CD1c-positive myeloid dendritic cell (primary cell): Measurements from ENCODE around the gene OSBP2.

Source experiments
- DNase-seq: peaks from one replicate; pipeline ENCODE4 v3.0.0-alpha.2; 2016; ENCODE audit errors: extremely low spot score

The OSBP2 gene, protein sequence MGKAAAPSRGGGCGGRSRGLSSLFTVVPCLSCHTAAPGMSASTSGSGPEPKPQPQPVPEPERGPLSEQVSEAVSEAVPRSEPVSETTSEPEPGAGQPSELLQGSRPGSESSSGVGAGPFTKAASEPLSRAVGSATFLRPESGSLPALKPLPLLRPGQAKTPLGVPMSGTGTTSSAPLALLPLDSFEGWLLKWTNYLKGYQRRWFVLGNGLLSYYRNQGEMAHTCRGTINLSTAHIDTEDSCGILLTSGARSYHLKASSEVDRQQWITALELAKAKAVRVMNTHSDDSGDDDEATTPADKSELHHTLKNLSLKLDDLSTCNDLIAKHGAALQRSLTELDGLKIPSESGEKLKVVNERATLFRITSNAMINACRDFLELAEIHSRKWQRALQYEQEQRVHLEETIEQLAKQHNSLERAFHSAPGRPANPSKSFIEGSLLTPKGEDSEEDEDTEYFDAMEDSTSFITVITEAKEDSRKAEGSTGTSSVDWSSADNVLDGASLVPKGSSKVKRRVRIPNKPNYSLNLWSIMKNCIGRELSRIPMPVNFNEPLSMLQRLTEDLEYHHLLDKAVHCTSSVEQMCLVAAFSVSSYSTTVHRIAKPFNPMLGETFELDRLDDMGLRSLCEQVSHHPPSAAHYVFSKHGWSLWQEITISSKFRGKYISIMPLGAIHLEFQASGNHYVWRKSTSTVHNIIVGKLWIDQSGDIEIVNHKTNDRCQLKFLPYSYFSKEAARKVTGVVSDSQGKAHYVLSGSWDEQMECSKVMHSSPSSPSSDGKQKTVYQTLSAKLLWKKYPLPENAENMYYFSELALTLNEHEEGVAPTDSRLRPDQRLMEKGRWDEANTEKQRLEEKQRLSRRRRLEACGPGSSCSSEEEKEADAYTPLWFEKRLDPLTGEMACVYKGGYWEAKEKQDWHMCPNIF

DNA sequence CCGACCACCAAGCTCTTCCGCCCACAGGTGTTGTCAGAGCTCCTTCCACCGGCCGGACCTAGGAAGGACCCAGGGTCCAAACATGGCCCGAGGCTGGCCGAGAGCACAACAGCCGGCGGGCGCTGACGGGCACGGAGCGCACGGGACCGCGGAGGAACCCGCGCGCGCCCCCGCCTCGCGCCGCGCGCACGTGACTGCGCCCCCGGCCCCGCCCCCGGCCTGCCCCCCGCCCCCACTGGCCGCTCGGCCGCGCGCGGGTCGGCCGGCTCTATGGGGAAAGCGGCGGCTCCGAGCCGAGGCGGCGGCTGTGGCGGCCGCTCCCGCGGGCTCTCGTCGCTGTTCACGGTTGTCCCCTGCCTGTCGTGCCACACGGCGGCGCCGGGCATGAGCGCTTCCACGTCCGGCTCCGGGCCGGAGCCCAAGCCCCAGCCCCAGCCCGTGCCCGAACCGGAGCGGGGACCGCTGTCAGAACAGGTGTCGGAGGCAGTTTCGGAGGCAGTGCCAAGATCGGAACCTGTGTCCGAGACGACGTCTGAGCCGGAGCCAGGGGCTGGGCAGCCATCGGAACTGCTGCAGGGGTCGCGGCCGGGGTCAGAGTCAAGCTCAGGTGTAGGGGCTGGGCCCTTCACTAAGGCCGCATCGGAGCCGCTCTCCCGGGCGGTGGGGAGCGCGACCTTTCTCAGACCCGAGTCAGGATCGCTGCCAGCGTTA, at the start of gene OSBP2:
Gene OSBP2 (plus strand): TSS at position 235 of the 711 bp plus-strand sequence. CDS start 36 bp downstream, at position 271.
- peak; percentile 30 for DNase-seq

DNA sequence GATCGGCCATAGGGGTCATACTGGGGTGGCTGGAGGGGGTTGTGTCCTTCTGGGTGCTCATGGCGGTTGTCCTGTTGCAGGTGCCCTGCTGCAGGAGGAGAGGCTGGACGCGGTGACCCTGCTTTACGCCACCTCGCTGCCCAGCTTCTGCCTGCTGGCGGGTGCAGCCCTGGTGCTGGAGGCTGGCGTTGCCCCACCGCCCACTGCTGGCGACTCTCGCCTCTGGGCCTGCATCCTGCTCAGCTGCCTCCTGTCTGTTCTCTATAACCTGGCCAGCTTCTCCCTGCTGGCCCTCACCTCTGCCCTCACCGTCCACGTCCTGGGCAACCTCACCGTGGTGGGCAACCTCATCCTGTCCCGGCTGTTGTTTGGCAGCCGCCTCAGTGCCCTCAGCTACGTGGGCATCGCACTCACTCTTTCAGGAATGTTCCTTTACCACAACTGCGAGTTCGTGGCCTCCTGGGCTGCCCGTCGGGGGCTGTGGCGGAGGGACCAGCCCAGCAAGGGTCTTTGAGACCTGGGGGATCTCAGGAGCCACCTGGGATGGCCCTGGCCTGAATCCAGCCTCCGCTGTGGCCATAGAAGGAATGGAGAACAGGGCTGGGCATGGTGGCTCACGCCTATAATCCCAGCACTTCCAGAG, 48.0 kb upstream of the OSBP2 start:
- DNase-seq: no peak

DNA sequence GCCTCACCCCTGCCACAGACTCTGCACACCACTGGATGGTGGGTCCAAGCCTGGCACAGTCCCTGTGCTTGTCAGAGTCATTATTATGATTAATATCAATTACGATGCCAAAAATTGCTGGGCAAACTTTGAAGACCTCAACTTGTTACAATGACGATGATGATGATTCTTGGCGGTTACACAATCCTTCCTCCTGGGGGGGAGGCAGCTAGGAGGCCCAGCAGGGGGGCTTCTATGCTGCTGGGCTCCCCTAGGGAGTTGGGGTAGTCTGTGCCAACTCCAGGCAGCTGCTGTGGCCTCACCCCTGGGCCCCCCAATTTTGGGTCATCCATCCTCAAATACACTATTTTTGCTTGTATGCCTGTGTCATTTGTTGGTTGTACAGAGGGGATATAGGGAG, 47.1 kb upstream of the OSBP2 start:
- DNase-seq: no peak

DNA sequence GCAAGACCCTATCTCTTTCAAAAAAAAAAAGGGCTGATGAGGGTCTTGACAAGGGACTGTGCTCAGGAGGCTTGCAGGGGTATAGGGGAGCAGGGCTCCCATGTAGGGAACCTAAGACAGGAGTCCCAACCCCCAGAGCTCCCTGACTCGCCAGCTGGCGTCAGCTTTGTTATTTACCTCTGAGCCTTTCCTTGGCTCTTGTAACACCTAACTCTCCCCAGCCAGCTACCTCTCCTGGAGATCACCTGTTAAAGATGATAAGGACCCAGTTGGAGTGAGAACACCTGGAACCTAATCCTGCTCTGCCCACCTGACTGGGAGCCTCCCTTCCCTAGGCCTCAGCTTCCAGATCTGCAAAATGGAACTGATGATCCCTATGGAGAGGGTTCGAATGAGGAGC, 45.8 kb upstream of the OSBP2 start:
- DNase-seq: no peak

DNA sequence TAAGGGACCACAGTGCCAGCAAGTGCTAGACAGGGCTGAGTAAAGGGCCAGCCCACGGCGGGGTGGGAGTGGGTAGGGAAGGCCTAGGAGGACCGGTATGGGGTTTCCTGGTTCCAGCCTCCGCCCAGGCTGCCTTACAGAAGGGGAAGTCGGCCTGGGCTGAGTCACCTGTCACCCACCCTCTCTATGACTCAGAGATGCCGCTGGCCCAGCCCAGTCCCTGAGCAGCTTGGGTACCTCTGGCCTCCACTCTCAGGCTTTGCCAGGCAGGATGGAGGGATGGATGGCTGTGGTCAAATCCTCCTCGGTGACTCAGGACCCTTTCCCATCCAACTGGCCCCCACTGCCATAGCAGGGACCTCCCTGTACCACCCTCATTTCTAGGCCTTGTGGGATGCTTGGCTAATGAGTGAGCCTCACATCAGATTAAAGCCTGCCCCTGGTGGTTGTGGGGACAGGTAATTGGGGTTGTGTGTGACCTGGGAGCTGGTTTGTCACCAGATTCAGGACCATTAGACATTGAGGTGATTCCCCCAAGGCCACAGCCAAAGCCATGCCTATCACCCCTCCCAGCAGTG, 45.2 kb upstream of the OSBP2 start:
- DNase-seq: peak; percentile 92

DNA sequence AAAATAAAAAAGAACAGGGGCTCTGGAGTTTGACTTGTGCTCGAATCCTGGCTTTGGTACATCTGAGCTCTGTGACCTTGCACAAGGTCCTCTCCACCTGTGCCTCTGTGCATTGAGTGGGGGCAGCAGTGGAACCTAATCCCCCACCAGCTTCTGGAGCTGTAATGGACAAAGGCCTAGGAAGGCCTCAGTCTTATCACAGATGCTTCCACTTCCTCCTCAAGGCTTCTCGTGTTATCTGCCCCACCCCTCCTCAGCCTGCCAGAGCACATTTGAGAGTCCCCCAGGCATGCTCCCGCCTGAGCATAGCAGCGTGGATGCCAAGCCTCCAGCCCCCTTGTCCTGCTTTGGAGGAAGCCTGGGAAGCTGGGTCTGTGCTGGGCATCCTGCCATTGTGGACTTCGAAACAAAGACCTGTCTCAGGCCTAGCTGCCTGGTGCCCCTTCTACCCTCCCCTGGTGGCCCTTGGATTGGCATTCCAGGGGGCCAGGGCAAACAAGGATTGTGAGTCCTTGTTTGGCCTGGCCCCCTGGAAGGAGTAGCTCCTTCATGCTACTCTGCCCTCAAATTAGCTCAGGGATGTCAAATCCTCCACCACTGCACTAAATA, 44.1 kb upstream of the OSBP2 start:
- no peak for DNase-seq

DNA sequence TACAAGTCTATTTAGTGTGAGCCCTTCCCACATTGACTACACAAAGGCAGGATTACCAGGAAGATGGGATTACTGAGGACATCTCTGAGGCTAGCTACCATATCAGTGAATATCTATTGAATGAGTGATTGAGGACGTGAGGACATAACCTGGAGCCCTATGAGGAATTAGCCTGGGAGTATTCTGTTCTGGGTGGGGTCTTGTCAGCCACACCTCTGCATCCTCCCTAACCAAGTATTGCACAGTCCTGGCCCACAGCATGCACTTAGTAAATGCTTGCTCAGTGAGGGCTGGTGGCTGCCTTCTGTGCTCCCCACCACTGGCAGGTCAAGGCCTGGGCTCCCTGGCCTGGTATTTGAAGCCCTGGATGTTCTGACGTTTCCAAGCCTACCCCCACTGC, 41.8 kb upstream of the OSBP2 start:
- no peak for DNase-seq

DNA sequence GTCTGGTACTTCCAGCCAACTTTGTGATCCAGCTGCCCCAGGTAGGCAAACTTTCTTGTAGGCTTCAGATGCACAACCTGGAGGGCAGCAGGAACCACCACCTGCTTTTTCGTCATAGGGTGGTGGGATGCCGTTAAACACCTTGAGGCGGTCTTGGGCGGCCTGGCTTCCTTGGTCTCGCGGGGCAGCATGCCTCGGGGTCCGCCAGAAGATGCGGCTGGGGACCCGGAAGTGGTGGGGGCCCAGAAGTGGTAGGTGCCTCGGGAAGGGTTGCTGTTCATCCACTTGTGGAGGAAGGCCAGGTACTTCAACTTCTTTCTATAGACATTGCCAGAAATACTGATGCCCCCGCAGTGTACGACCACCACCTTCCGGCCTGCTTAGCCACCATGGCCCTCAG, 40.3 kb upstream of the OSBP2 start:
- DNase-seq: no peak

DNA sequence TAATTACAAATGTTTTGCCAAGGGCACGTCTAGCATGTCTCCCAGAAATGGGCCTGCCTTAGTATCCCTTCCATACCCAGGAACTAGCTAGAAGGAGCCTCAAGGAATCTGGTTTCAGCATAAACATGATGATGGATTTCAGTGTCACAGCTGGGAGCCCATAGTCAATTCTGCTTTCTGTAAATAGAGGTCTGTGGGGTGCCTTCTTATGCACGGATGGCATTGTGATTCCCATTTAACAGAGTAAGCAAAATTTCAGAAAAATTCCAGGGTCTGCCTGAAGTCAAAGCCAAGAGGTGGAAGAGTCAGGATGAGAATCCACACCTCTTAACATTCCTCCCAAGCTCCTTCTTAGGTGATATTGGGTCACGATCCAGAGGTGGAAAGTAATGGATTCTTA, 39.1 kb upstream of the OSBP2 start:
- DNase-seq: no peak

DNA sequence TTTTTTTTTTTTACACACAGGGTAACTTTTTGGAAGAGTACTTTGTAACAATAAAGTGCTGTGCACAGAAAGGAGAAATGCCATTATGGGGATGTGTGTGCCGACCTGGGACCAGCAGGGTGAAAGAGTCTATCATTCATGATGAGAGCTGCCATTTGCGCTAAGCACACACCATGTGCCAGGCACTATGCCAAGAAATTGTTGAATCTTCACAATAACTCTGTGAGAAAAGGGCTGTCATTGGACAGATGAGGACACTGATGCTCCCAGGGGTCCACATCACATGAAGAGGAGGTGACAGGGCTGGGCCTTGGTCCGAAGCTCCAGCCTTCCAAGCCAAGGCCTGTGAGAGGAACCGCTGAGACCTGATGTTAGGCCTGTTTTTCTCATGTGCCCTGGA, 32.6 kb upstream of the OSBP2 start:
- DNase-seq: no peak

DNA sequence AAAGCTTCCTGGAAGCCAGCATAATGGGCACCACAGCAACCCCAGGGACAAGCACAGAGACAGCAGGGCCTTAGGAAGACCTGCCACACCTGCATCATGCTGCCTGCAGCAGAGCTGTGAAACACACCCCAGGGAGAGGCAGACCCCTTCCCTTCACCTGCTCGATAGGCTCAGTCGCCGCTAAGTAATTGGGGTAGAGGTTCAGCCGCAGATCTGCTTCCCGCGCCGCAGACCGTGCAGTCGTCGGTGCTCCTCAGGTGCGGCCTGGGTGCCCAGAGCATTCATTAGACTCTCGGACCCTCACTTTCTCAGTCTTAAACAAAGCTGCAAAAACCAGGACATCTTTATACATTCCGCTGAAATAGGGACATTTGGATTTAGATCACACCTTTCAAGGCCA, 29.9 kb upstream of the OSBP2 start:
- no peak for DNase-seq

DNA sequence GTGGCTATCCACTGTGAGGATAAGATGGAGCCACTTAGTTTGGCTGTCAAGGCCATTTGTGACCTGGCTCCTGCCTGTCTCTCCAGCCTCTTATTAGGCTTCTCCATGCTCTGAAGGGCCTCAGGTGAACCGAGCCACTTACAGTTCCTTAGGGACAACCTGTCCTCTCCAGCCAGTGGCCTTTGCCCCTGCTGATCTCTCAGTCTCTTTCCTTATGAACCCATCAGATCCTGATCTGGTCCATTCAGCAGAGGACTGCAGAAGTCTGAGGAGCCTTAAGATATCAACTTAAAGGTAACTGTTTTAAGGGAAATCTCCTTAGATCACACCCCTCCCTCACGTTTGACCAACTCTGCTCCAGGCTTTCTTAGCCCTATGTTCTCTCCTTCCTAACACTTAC, 29.4 kb upstream of the OSBP2 start:
- no peak for DNase-seq

DNA sequence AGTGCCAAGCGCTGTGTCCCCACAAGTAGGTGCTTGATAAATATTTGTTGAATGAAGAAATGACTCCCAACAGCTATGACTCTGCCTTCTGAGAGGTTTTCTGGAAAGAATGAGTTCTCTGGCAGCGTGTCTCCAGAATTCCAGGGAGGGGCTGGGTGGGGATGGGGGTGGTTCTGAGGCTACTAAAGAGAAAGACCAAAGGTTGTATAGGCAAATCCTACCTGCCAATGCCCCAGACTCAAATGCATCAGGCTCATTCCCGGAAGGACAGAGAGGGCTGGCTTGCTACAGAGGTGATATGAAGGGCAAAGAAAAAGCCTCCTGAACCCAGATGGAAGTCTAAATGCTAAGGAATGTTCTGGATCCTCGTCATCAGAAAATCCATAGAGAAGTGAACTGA, 28.9 kb upstream of the OSBP2 start:
- DNase-seq: no peak

DNA sequence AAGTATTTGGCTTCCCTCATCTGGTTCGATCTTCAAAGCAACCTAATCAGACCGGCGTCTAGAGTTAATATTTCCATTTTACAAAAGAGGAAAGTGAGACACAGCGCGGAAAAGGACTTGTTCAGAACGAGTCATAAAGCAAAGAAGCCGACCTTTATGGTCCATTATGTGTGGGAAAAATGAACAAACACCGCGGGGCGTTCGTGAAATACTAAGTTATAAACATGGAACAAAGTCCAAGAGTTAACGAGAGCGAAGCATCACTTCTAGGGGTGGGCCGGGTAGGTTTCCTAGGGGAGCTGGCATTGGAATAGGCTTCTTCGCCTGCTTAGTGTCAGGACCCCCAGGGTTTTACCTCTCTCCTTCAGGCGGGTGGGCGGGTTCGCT, 27.6 kb upstream of the OSBP2 start:
- DNase-seq: no peak

DNA sequence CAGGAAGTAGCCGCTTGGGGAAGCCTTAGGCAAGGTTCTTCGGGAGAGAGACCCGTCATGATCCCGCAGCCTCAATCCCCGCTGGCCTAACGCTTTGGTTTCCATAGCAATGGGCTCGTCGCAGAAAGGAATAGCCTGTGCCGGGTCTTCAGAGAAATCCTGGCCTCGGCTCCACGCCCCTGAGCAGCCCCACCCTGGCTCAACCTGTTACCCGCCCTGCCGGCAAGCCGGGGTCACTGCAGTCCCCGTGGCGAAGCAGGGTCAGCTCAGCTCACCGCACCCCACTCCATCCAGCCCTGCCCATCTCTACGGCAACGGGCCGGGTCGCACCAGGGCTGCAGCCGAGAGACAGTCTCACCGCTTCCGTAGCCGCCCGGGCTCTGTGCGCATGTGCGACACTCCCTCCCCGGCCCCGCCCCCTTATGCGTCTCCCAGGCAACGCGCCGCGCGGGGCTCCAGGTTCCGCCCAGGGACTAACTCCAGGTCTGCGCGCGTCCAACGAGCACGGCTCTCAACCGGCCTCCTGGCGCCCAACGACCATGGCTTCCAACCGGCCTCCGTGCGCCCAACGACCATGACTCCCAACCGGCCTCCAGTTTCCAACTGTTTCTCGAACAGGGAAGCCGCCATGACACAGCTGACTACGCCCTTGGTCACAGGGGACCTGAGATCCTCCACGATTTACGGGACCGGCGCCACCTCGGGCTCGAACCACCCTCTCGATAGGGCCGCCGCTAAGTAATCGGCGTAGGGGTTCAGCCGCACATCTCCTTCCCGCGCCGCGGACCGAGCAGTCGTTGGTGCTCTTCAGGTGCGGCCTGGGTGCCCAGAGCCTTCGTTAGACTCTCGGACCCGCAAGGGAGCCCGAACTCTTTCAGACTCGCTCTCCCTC, 26.9 kb upstream of the OSBP2 start, which contains the start of gene DUSP18:
Gene DUSP18 (minus strand): TSS at position 382 of the 892 bp plus-strand sequence. CDS start 3,872 bp downstream, outside the sequence.
- DNase-seq: peak; percentile 97

DNA sequence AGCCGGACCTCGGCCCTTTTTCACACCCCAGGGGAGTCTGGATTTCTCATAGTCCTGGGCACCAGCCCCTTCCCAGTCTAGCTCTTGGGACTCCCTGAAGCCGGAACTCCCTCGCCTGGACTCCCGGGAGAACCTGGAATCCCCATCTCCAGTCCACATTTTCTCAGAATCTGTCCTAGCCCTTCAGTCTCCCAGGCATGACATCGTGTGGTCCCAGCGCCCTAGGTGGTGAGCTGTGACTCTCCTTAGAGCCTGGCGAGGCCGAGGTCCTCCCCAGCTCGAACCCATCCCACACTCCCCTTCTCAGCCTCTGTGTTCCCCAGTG, 26.3 kb upstream of the OSBP2 start:
- no peak for DNase-seq

DNA sequence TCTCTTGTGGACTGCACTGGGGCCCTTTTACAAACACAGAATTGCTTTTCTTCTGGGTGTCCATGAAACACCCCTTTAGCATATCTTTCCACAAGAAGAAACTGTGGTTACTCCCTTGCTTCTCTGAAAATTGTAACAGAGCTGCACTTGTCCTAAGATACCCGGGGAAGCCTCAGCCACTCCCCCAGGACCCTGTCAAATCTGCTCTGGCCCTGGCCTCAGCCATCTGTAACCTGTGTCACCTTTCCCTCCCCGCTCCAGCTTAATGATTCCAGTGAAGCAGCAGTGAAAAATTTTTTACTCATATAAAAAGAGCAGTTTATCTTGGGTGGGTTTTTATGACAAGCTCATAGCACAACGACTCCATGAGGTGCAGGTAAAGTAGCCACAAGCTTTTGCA, 23.6 kb upstream of the OSBP2 start:
- DNase-seq: no peak

DNA sequence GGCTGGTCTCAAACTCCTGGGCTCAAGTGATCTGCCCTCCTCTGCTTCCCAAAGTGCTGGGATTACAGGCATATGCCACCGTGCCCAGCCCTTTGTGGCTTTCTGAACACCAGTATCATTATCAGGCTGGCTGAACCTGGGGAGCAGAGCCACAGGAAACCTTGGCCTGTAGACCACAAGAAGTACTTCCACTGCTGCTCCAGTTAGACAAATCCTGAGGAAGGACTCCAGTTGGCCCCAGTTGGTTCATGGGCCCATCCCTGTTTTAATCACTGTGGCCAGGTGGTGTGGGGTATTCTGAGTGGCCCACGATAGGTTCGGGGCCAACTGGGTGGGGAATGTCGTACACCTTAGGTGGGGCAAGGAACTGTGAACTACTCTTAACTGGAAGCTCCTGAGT, 21.5 kb upstream of the OSBP2 start:
- DNase-seq: no peak

DNA sequence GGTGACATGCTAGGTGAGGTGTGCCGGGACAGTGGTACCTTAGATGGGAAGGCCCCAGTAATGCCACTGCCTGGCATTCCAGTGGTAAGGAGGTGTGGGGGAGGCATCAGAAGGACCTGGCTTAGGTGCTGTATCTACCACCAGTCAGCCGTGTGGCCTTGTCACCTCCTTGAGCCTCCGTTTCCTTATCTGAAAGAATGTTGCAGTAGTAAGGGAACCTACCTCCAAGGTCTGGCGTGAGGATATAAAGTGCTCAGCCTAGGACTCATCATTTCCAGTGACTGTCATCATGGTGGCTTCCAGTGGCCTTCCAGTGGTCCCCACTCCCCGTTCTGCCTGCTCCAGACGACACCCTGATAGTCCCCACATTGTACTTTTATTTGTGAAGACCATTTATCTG, 20.2 kb upstream of the OSBP2 start:
- DNase-seq: no peak

DNA sequence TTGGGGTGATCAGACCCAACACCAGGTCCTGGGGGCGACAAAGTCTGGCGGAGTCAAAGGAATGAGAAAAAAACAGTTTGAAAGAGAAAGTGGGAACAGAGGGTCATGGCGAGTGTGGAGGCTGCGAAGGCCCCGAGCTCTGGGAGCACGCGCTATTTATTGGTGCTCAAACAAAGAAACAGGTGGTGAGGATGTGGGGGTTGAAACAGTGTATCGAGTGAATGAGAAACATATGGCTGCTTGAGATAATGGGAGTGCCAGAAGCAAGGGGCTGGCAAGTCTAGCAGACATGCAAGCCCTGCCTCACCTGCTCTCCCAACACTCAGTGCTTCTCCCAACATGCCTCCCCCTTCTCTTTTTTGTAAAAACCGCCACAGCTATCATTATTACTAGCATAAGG, 19.2 kb upstream of the OSBP2 start:
- no peak for DNase-seq
